ENCODE measurements around the gene EEF1AKMT2.
A peak's percentile ranks its signal among the peaks of the same experiment; 100 is the strongest.
"Not testable (repeated sequence)": the region's sequence is repeated elsewhere in the genome, so short reads cannot be mapped to it uniquely, and the experiment has no call there.

The EEF1AKMT2 gene

GRCh38 chr10:124755581-124755980, 36.1 kb downstream of the EEF1AKMT2 start:
- DNase-seq (ENCODE audit: low read depth in 2 of 2), result no peak

GRCh38 chr10:124754227-124754626, 37.5 kb downstream of the EEF1AKMT2 start:
- DNase-seq (ENCODE audit: low read depth in 2 of 2), result no peak

GRCh38 chr10:124748953-124749645, 42.6 kb downstream of the EEF1AKMT2 start:
- no peak for DNase-seq (ENCODE audit: low read depth in 2 of 2)

- DNase-seq (ENCODE audit: low read depth in 2 of 2), result no peak
Observed at GRCh38 chr10:124748166-124748565, 43.5 kb downstream of the EEF1AKMT2 start.

- no peak for DNase-seq (ENCODE audit: low read depth in 2 of 2)
Observed at GRCh38 chr10:124747745-124748144, 43.9 kb downstream of the EEF1AKMT2 start.

GRCh38 chr10:124746992-124747391, 44.7 kb downstream of the EEF1AKMT2 start:
- DNase-seq (ENCODE audit: low read depth in 2 of 2), result no peak

- DNase-seq (ENCODE audit: low read depth in 2 of 2), result not testable (repeated sequence)
Observed at GRCh38 chr10:124746447-124746846, 45.2 kb downstream of the EEF1AKMT2 start.

GRCh38 chr10:124745673-124746072, 46.0 kb downstream of the EEF1AKMT2 start:
- no peak for DNase-seq (ENCODE audit: low read depth in 2 of 2)

GRCh38 chr10:124745252-124745651, 46.4 kb downstream of the EEF1AKMT2 start:
- no peak for DNase-seq (ENCODE audit: low read depth in 2 of 2)

GRCh38 chr10:124744102-124745050, 47.3 kb downstream of the EEF1AKMT2 start, which contains the start of gene FAM53B:
FAM53B (minus strand) TSS chr10:124744378; CDS start chr10:124706713, 37,665 bp downstream.
- DNase-seq (ENCODE audit: low read depth in 2 of 2), result peak; percentile 54 to 64

GRCh38 chr10:124743191-124744101, 48.2 kb downstream of the EEF1AKMT2 start:
- DNase-seq (ENCODE audit: low read depth in 2 of 2), result no peak

GRCh38 chr10:124742413-124743190, 49.1 kb downstream of the EEF1AKMT2 start:
- DNase-seq (ENCODE audit: low read depth in 2 of 2), result no peak

- DNase-seq (ENCODE audit: low read depth in 2 of 2), result no peak
Observed at GRCh38 chr10:124741922-124742412, 49.7 kb downstream of the EEF1AKMT2 start.

GRCh38 chr10:124741281-124741921, 50.3 kb downstream of the EEF1AKMT2 start:
- peak; percentile 46 to 61 for DNase-seq (ENCODE audit: low read depth in 2 of 2)

GRCh38 chr10:124740369-124741280, 51.1 kb downstream of the EEF1AKMT2 start:
- DNase-seq (ENCODE audit: low read depth in 2 of 2), result no peak

GRCh38 chr10:124739986-124740368, 51.7 kb downstream of the EEF1AKMT2 start:
- DNase-seq (ENCODE audit: low read depth in 2 of 2), result no peak

- no peak for DNase-seq (ENCODE audit: low read depth in 2 of 2)
Observed at GRCh38 chr10:124739119-124739921, 52.4 kb downstream of the EEF1AKMT2 start.

GRCh38 chr10:124738441-124738840, 53.2 kb downstream of the EEF1AKMT2 start:
- DNase-seq (ENCODE audit: low read depth in 2 of 2), result no peak

Measured in stimulated activated CD8-positive, alpha-beta memory T cell treated with anti-CD3 and anti-CD28 coated beads, Interleukin-7, amount 100 ng/mL, for 1 hour (primary cell).